Gastrocnemius medialis (tissue), 4 donors: Measurements from ENCODE around the gene METTL21A. TPM values are rescaled to one million over a fixed set of nuclear protein-coding genes. Genes with fewer than 3 reads are reported as not detected.
"Not testable (repeated sequence)": the region's sequence is repeated elsewhere in the genome, so short reads cannot be mapped to it uniquely, and the experiment has no call there.

ENCODE experiments used
- ATAC-seq, 2 donors: fragments of 150-250 bp; one replicate each; pipeline ENCODE4 v1.9.1; 2016
- DNase-seq, 2 donors: peaks; one replicate each; pipeline ENCODE4 v3.0.0-alpha.2; 2019
- H3K27ac ChIP-seq, 4 donors: fragments of 200-600 bp; sonication (generic); 1 replicate in 1 of 4; 2 replicates in 3 of 4; pipeline ENCODE4 v1.5.1; 2016 to 2018; ENCODE audit warnings: mild to moderate bottlenecking in 2 of 4, moderate library complexity in 1 of 4
- H3K27me3 ChIP-seq, 3 donors: fragments of 200-600 bp; sonication (generic) in 2 of 3; 1 replicate in 1 of 3; 2 replicates in 2 of 3; pipeline versions ENCODE4 v1.5.1 to v1.6.0; 2016 to 2019; ENCODE audit warnings: mild to moderate bottlenecking in 1 of 3, moderate library complexity in 1 of 3
- H3K36me3 ChIP-seq, 2 donors: fragments of 200-600 bp; sonication (generic) in 1 of 2; one replicate each; pipeline ENCODE4 v1.5.1; 2017 to 2018
- H3K4me1 ChIP-seq, 2 donors: fragments of 200-600 bp; sonication (generic) in 1 of 2; one replicate each; pipeline ENCODE4 v1.5.1; 2016 to 2017; ENCODE audit warnings: mild to moderate bottlenecking in 2 of 2
- H3K4me3 ChIP-seq, 4 donors: fragments of 200-600 bp; sonication (generic) in 3 of 4; 1 replicate in 1 of 4; 2 replicates in 3 of 4; pipeline ENCODE4 v1.5.1; 2016 to 2019; ENCODE audit warnings: mild to moderate bottlenecking in 2 of 4
- H3K9me3 ChIP-seq, 3 donors: fragments of 200-600 bp; sonication (generic) in 2 of 3; 1 replicate in 1 of 3; 2 replicates in 2 of 3; pipeline ENCODE4 v1.5.1; 2016 to 2019
- CTCF ChIP-seq, 5 experiments: fragments of 450-650 bp in 3 of 5; fragments of 200-600 bp in 2 of 5; sonication (generic) in 2 of 5; IDR thresholded peaks in 4 of 5; conservative IDR thresholded peaks in 1 of 5; 1 replicate in 4 of 5; 2 replicates in 1 of 5; pipeline ENCODE4 v1.5.1; 2016 to 2019; ENCODE audit warnings: antibody characterized with exemption in 5 of 5, mild to moderate bottlenecking in 3 of 5, moderate library complexity in 3 of 5
- POLR2A ChIP-seq, 2 donors: fragments of 450-650 bp; IDR thresholded peaks; one replicate each; pipeline ENCODE4 v1.6.1; 2017; ENCODE audit warnings: antibody characterized with exemption in 2 of 2, mild to moderate bottlenecking in 2 of 2, moderate library complexity in 2 of 2
- in situ Hi-C, 4 donors: fragments of 200-750 bp; cut with MboI; loops; one replicate each; pipeline versions ENCODE4 v1.15.0 to v1.8.0; 2017; ENCODE audit warnings: low sequenced_read_pairs in 4 of 4
- intact Hi-C: fragments of 100-400 bp; cut with DNase I; formaldehyde crosslinking; loops from one replicate; pipeline ENCODE4 v1.15.1; 2023; ENCODE audit warnings: low total_unique reads
- total RNA-seq, 4 donors: library from RNA; depleted of rRNA; stranded (reverse); fragments of >200 nt; gene quantifications; one replicate each; pipeline versions ENCODE4 v1.1.0 to v1.2.3, GENCODE V29; 2016

The METTL21A gene
- total RNA-seq, 4 donors from 2014 or later: 9.1 to 20.8 (median 13.9) TPM

- in situ Hi-C loops (no loop called here), intact Hi-C loops (no loop called here)
- H3K4me3 ChIP-seq: no peak overlapping the region
- no peaks in the 10 kb centered on the region for H3K9me3 ChIP-seq
- TF ChIP-seq POLR2A (IDR thresholded peaks at IDR 0.05): no peak
- TF ChIP-seq CTCF (IDR thresholded peaks at IDR 0.05 in 4 of 5, conservative IDR thresholded peaks at IDR 0.05 in 1 of 5): no peak
- no peaks in the 10 kb centered on the region for H3K4me1 ChIP-seq
- no peak for ATAC-seq
- H3K27ac ChIP-seq: no peak overlapping the region
- H3K27me3 ChIP-seq: no peaks in the 10 kb centered on the region
- no peaks in the 10 kb centered on the region for H3K36me3 ChIP-seq
- no peak for DNase-seq
Observed at GRCh38 chr2:207655000-207655399, 29.8 kb upstream of the METTL21A start.

- DNase-seq, H3K27me3 ChIP-seq, H3K4me1 ChIP-seq, H3K4me3 ChIP-seq, H3K36me3 ChIP-seq, H3K27ac ChIP-seq, intact Hi-C loops, H3K9me3 ChIP-seq, ATAC-seq: not testable (repeated sequence)
- in situ Hi-C loops: loop anchor here in 1 of 4 donors (25.0 kb wide), 1 partner anchor 391 kb away; the partner anchor contains the start of gene PLEKHM3
Observed at GRCh38 chr2:207646582-207646981, 21.4 kb upstream of the METTL21A start.

GRCh38 chr2:207643892-207644291 is 18.7 kb upstream of the METTL21A start:
- in situ Hi-C loops: loop anchor here in 1 of 4 donors (25.0 kb wide), 1 partner anchor 393 kb away; the partner anchor contains the start of gene PLEKHM3
- no peak for ATAC-seq
- H3K9me3 ChIP-seq: no peaks in the 10 kb centered on the region
- no peak overlapping the region for H3K4me3 ChIP-seq
- TF ChIP-seq CTCF (IDR thresholded peaks at IDR 0.05 in 4 of 5, conservative IDR thresholded peaks at IDR 0.05 in 1 of 5) (no peak), POLR2A (IDR thresholded peaks at IDR 0.05) (no peak)
- intact Hi-C loops: no loop called here
- H3K36me3 ChIP-seq: no peaks in the 10 kb centered on the region
- no peaks in the 10 kb centered on the region for H3K4me1 ChIP-seq
- no peak for DNase-seq
- no peak overlapping the region for H3K27ac ChIP-seq
- no peaks in the 10 kb centered on the region for H3K27me3 ChIP-seq

GRCh38 chr2:207640661-207641060 is 15.5 kb upstream of the METTL21A start:
- H3K4me1 ChIP-seq: no peaks in the 10 kb centered on the region
- no peaks in the 10 kb centered on the region for H3K36me3 ChIP-seq
- no peak for DNase-seq
- no peak overlapping the region for H3K4me3 ChIP-seq
- TF ChIP-seq POLR2A (IDR thresholded peaks at IDR 0.05) (no peak), CTCF (IDR thresholded peaks at IDR 0.05 in 4 of 5, conservative IDR thresholded peaks at IDR 0.05 in 1 of 5) (no peak)
- no peak overlapping the region for H3K27ac ChIP-seq
- H3K27me3 ChIP-seq: no peaks in the 10 kb centered on the region
- intact Hi-C loops (no loop called here), in situ Hi-C loops (loop anchor here in 1 of 4 donors (25.0 kb wide), 1 partner anchor 397 kb away; the partner anchor contains the start of gene PLEKHM3)
- ATAC-seq: no peak
- no peaks in the 10 kb centered on the region for H3K9me3 ChIP-seq

GRCh38 chr2:207640160-207640559 is 15.0 kb upstream of the METTL21A start:
- Histone ChIP-seq H3K27ac (no peak overlapping the region), H3K4me1 (no peaks in the 10 kb centered on the region), H3K9me3 (no peaks in the 10 kb centered on the region), H3K36me3 (no peaks in the 10 kb centered on the region), H3K27me3 (no peaks in the 10 kb centered on the region), H3K4me3 (no peak overlapping the region)
- DNase-seq (no peak), ATAC-seq (no peak)
- no peak for TF ChIP-seq CTCF (IDR thresholded peaks at IDR 0.05 in 4 of 5, conservative IDR thresholded peaks at IDR 0.05 in 1 of 5)
- no peak for TF ChIP-seq POLR2A (IDR thresholded peaks at IDR 0.05)
- in situ Hi-C loops (loop anchor here in 1 of 4 donors (25.0 kb wide), 1 partner anchor 397 kb away; the partner anchor contains the start of gene PLEKHM3), intact Hi-C loops (no loop called here)

GRCh38 chr2:207639288-207639687 is 14.1 kb upstream of the METTL21A start:
- DNase-seq, H3K9me3 ChIP-seq, H3K27me3 ChIP-seq, H3K4me1 ChIP-seq, intact Hi-C loops, ATAC-seq, H3K27ac ChIP-seq, H3K4me3 ChIP-seq, H3K36me3 ChIP-seq: not testable (repeated sequence)
- in situ Hi-C loops: loop anchor here in 2 of 4 donors (10.0 to 25.0 kb wide), 2 partner anchors 66 to 398 kb away; partner anchors contain the start of gene PLEKHM3 (in 1 of the 2)
